Panc1 (cell line): ENCODE results near the gene ZNF664.

Experiments
- CTCF ChIP-seq: fragments of 450-650 bp; IDR thresholded peaks from 2 replicates; pipeline ENCODE4 v1.5.1; 2017; ENCODE audit warnings: mild to moderate bottlenecking
- POLR2AphosphoS5 ChIP-seq: IDR thresholded peaks from 2 replicates; pipeline ENCODE4 v1.6.1; 2012; ENCODE audit warnings: mild to moderate bottlenecking, low read depth, low read length, moderate library complexity
- REST ChIP-seq, 2 experiments: IDR thresholded peaks; 2 replicates each; pipeline ENCODE4 v1.6.1; 2011 to 2012; ENCODE audit warnings: low read depth in 2 of 2, control low read depth in 1 of 2, low read length in 1 of 2, mild to moderate bottlenecking in 1 of 2, moderate library complexity in 1 of 2; ENCODE audit not compliant: insufficient read depth in 1 of 2
- SIN3A ChIP-seq: IDR thresholded peaks from 2 replicates; pipeline ENCODE4 v1.6.1; 2012; ENCODE audit warnings: low read depth, mild to moderate bottlenecking, low read length, moderate library complexity, borderline replicate concordance; ENCODE audit not compliant: insufficient read depth

- TF ChIP-seq CTCF (no peak), POLR2AphosphoS5 (no peak), SIN3A (no peak), REST (IDR thresholded peaks at IDR 0.05; ENCODE audit: insufficient read depth in 1 of 2, low read depth in 2 of 2, low read length in 1 of 2) (no peak)
Observed at GRCh38 chr12:123960029-123960735, 12.8 kb upstream of the ZNF664 start.
